Naive thymus-derived CD4-positive, alpha-beta T cell (primary cell): ENCODE measurements around the gene BLID. TPM values are rescaled to one million over a fixed set of nuclear protein-coding genes. Genes with fewer than 3 reads are reported as not detected.

ENCODE experiments used
- ATAC-seq: fragments of 150-1000 bp; cut with Tn5 transposase; 2 replicates; pipeline ENCODE4 v1.10.0; 2021; ENCODE audit warnings: mild to moderate bottlenecking, moderate library complexity
- CTCF ChIA-PET: fragments of 350-600 bp; sonication (Branson Sonifier 250); formaldehyde crosslinking; loops from one replicate; lab custom pipeline; 2021; ENCODE audit warnings: antibody characterized with exemption; lab: Charles Lee
- POLR2A ChIA-PET: fragments of 350-600 bp; sonication (Branson Sonifier 250); formaldehyde crosslinking; loops from one replicate; lab custom pipeline; 2021; ENCODE audit warnings: antibody characterized with exemption, inconsistent platforms; lab: Charles Lee
- DNase-seq, 9 donors: peaks; one replicate each; pipeline versions ENCODE4 v3.0.0 to v3.0.0-alpha.2; 2020 to 2022; ENCODE audit warnings: mixed read lengths in 1 of 9
- H3K27ac ChIP-seq: one replicate; pipeline ENCODE4 v1.7.0; 2013; ENCODE audit warnings: mild to moderate bottlenecking, low read depth, low read length, moderate library complexity
- H3K27me3 ChIP-seq, 2 donors: one replicate each; pipeline ENCODE4 v1.7.0; 2013; ENCODE audit warnings: low read length in 2 of 2, mild to moderate bottlenecking in 2 of 2, moderate library complexity in 2 of 2; ENCODE audit not compliant: control insufficient read depth in 2 of 2, insufficient read depth in 2 of 2
- H3K36me3 ChIP-seq, 3 experiments: 1 replicate in 2 of 3; 2 replicates in 1 of 3; pipeline ENCODE4 v1.7.0; 2013; ENCODE audit warnings: low read length in 3 of 3, mild to moderate bottlenecking in 3 of 3, moderate library complexity in 1 of 3; ENCODE audit not compliant: insufficient read depth in 3 of 3, control insufficient read depth in 2 of 3
- H3K4me1 ChIP-seq, 2 donors: one replicate each; pipeline ENCODE4 v1.7.0; 2013; ENCODE audit warnings: low read length in 2 of 2, mild to moderate bottlenecking in 2 of 2, moderate library complexity in 1 of 2; ENCODE audit not compliant: control insufficient read depth in 2 of 2, insufficient read depth in 2 of 2
- H3K4me3 ChIP-seq: 2 replicates; pipeline ENCODE4 v1.7.0; 2013; ENCODE audit warnings: mild to moderate bottlenecking, low read length
- H3K9me3 ChIP-seq, 3 experiments: 1 replicate in 2 of 3; 2 replicates in 1 of 3; pipeline ENCODE4 v1.7.0; 2013; ENCODE audit warnings: low read length in 3 of 3; ENCODE audit not compliant: control insufficient read depth in 2 of 3
- H3K27ac Mint-ChIP-seq, 9 donors: one replicate each; pipeline ENCODE4 v1.8.0; 2020 to 2022; ENCODE audit warnings: mixed read lengths in 9 of 9, mild to moderate bottlenecking in 8 of 9, moderate library complexity in 5 of 9, inconsistent platforms in 2 of 9
- H3K27me3 Mint-ChIP-seq, 5 donors: one replicate each; pipeline ENCODE4 v1.8.0; 2021 to 2022; ENCODE audit warnings: mixed read lengths in 5 of 5, mild to moderate bottlenecking in 1 of 5
- H3K36me3 Mint-ChIP-seq, 5 donors: one replicate each; pipeline ENCODE4 v1.8.0; 2020 to 2022; ENCODE audit warnings: mixed read lengths in 5 of 5, mild to moderate bottlenecking in 3 of 5, inconsistent platforms in 1 of 5
- H3K4me1 Mint-ChIP-seq, 7 donors: one replicate each; pipeline ENCODE4 v1.8.0; 2020 to 2022; ENCODE audit warnings: mixed read lengths in 7 of 7, mild to moderate bottlenecking in 3 of 7, inconsistent platforms in 1 of 7
- H3K4me3 Mint-ChIP-seq, 10 donors: one replicate each; pipeline ENCODE4 v1.8.0; 2020 to 2022; ENCODE audit warnings: mild to moderate bottlenecking in 10 of 10, mixed read lengths in 10 of 10, moderate library complexity in 6 of 10, inconsistent platforms in 2 of 10
- H3K9me3 Mint-ChIP-seq, 11 donors: one replicate each; pipeline ENCODE4 v1.8.0; 2020 to 2022; ENCODE audit warnings: mixed read lengths in 11 of 11, mild to moderate bottlenecking in 4 of 11, inconsistent platforms in 1 of 11, moderate library complexity in 1 of 11
- intact Hi-C, 2 donors: fragments of 100-400 bp; cut with micrococcal nuclease; formaldehyde crosslinking; loops; one replicate each; pipeline ENCODE4 v1.15.1; 2023
- polyA plus RNA-seq, 2 donors: library from polyadenylated mRNA; unstranded; fragments of 300-500 nt; fragmentation: Illumina TruSeq; gene quantifications; one replicate each; pipeline ENCODE4 v1.2.3, GENCODE V29; 2021
- total RNA-seq, 6 experiments: library from RNA in 5 of 6; stranded (reverse) in 5 of 6; gene quantifications; 1 replicate in 5 of 6; 2 replicates in 1 of 6; pipeline ENCODE4 v1.2.3 and lab custom pipeline; 2021 to 2026

BLID gene
- total and polyA plus RNA-seq, 7 experiments from 2014 or later: not detected

- Mint-ChIP-seq H3K4me1 (no peaks in the 10 kb centered on the region), H3K4me3 (no peak overlapping the region), H3K36me3 (no peaks in the 10 kb centered on the region), H3K27me3 (peaks cover 0 to 35% (median 7%) of the 10 kb centered on the region in 5 donors), H3K27ac (no peak overlapping the region), H3K9me3 (peaks cover 0 to 5% (median 0%) of the 10 kb centered on the region in 11 donors)
- Histone ChIP-seq H3K27ac (no peak overlapping the region), H3K36me3 (no peaks in the 10 kb centered on the region), H3K9me3 (no peaks in the 10 kb centered on the region), H3K4me1 (no peaks in the 10 kb centered on the region), H3K4me3 (no peak overlapping the region), H3K27me3 (no peaks in the 10 kb centered on the region)
- CTCF ChIA-PET: no interaction called here
- ATAC-seq: no peak
- POLR2A ChIA-PET: no interaction called here
- DNase-seq: no peak
- intact Hi-C loops: no loop called here
These were observed 11.0 kb upstream of the BLID start for GRCh38 chr11:122127020-122127419.

GRCh38 chr11:122126024-122126688 is 10.1 kb upstream of the BLID start:
- Mint-ChIP-seq H3K36me3 (no peaks in the 10 kb centered on the region), H3K4me1 (no peaks in the 10 kb centered on the region), H3K27me3 (peaks cover 0 to 39% (median 7%) of the 10 kb centered on the region in 5 donors), H3K27ac (no peak overlapping the region), H3K4me3 (no peak overlapping the region), H3K9me3 (peaks cover 0 to 5% (median 0%) of the 10 kb centered on the region in 11 donors)
- Histone ChIP-seq H3K36me3 (no peaks in the 10 kb centered on the region), H3K4me3 (no peak overlapping the region), H3K27ac (no peak overlapping the region), H3K9me3 (no peaks in the 10 kb centered on the region), H3K4me1 (no peaks in the 10 kb centered on the region), H3K27me3 (no peaks in the 10 kb centered on the region)
- CTCF ChIA-PET: interaction anchor here (0.6 kb wide), 1 partner anchor 84 kb away, joined by 3 read pairs; no protein-coding TSS in a partner anchor
- POLR2A ChIA-PET: no interaction called here
- ATAC-seq (no peak), DNase-seq (no peak)
- intact Hi-C loops: no loop called here

GRCh38 chr11:122123263-122123929 is 7.4 kb upstream of the BLID start:
- no peaks in the 10 kb centered on the region for H3K36me3 Mint-ChIP-seq
- no peak overlapping the region for H3K27ac Mint-ChIP-seq
- no peaks in the 10 kb centered on the region for H3K4me1 Mint-ChIP-seq
- H3K27ac ChIP-seq: no peak overlapping the region
- ATAC-seq (no peak), DNase-seq (no peak)
- H3K4me3 Mint-ChIP-seq: no peak overlapping the region
- H3K9me3 Mint-ChIP-seq: peaks cover 0 to 5% (median 1%) of the 10 kb centered on the region in 11 donors
- H3K9me3 ChIP-seq: no peaks in the 10 kb centered on the region
- H3K27me3 ChIP-seq: no peaks in the 10 kb centered on the region
- no peaks in the 10 kb centered on the region for H3K36me3 ChIP-seq
- CTCF ChIA-PET: no interaction called here
- H3K4me1 ChIP-seq: no peaks in the 10 kb centered on the region
- POLR2A ChIA-PET: no interaction called here
- H3K4me3 ChIP-seq: no peak overlapping the region
- intact Hi-C loops: no loop called here
- H3K27me3 Mint-ChIP-seq: peaks cover 0 to 24% (median 10%) of the 10 kb centered on the region in 5 donors

- no peak for DNase-seq
- Mint-ChIP-seq H3K4me3 (no peak overlapping the region), H3K27me3 (peaks cover 0 to 24% (median 11%) of the 10 kb centered on the region in 5 donors), H3K9me3 (peaks cover 0 to 4% (median 0%) of the 10 kb centered on the region in 11 donors), H3K36me3 (no peaks in the 10 kb centered on the region), H3K4me1 (no peaks in the 10 kb centered on the region), H3K27ac (no peak overlapping the region)
- H3K9me3 ChIP-seq: no peaks in the 10 kb centered on the region
- no peak overlapping the region for H3K4me3 ChIP-seq
- H3K4me1 ChIP-seq: no peaks in the 10 kb centered on the region
- H3K27me3 ChIP-seq: no peaks in the 10 kb centered on the region
- intact Hi-C loops: no loop called here
- no peak overlapping the region for H3K27ac ChIP-seq
- ChIA-PET POLR2A (no interaction called here), CTCF (no interaction called here)
- no peak for ATAC-seq
- no peaks in the 10 kb centered on the region for H3K36me3 ChIP-seq
These were observed 6.2 kb upstream of the BLID start for GRCh38 chr11:122122179-122122578.

GRCh38 chr11:122120096-122120495 is 4.1 kb upstream of the BLID start:
- peaks cover 0 to 20% (median 15%) of the 10 kb centered on the region in 5 donors for H3K27me3 Mint-ChIP-seq
- no peaks in the 10 kb centered on the region for H3K36me3 ChIP-seq
- POLR2A ChIA-PET: no interaction called here
- ATAC-seq (no peak), DNase-seq (no peak)
- no peaks in the 10 kb centered on the region for H3K4me1 ChIP-seq
- H3K4me3 Mint-ChIP-seq: no peak overlapping the region
- H3K9me3 Mint-ChIP-seq: peaks cover 0 to 8% (median 0%) of the 10 kb centered on the region in 11 donors
- H3K4me3 ChIP-seq: no peak overlapping the region
- no peak overlapping the region for H3K27ac ChIP-seq
- H3K4me1 Mint-ChIP-seq: no peaks in the 10 kb centered on the region
- no peaks in the 10 kb centered on the region for H3K9me3 ChIP-seq
- no peaks in the 10 kb centered on the region for H3K36me3 Mint-ChIP-seq
- CTCF ChIA-PET: no interaction called here
- no peaks in the 10 kb centered on the region for H3K27me3 ChIP-seq
- intact Hi-C loops: no loop called here
- no peak overlapping the region for H3K27ac Mint-ChIP-seq

- H3K27ac Mint-ChIP-seq: no peak overlapping the region
- Histone ChIP-seq H3K9me3 (no peaks in the 10 kb centered on the region), H3K4me1 (no peaks in the 10 kb centered on the region), H3K4me3 (no peak overlapping the region), H3K36me3 (no peaks in the 10 kb centered on the region), H3K27ac (no peak overlapping the region), H3K27me3 (no peaks in the 10 kb centered on the region)
- no peaks in the 10 kb centered on the region for H3K36me3 Mint-ChIP-seq
- peaks cover 0 to 2% (median 0%) of the 10 kb centered on the region in 7 donors for H3K4me1 Mint-ChIP-seq
- intact Hi-C loops: no loop called here
- H3K4me3 Mint-ChIP-seq: no peak overlapping the region
- no peak for ATAC-seq
- no peak for DNase-seq
- ChIA-PET CTCF (no interaction called here), POLR2A (no interaction called here)
- peaks cover 0 to 8% (median 0%) of the 10 kb centered on the region in 11 donors for H3K9me3 Mint-ChIP-seq
- peaks cover 0 to 21% (median 15%) of the 10 kb centered on the region in 5 donors for H3K27me3 Mint-ChIP-seq
These were observed 576 bp upstream of the BLID start for GRCh38 chr11:122116591-122116990.
